ENCODE results near the gene TAF1C. TPM values are rescaled to one million over a fixed set of nuclear protein-coding genes. Genes with fewer than 3 reads are reported as not detected.

TAF1C gene
- total RNA-seq, 2 donors from 2014 or later, result 92.0 to 99.8 TPM

DNA sequence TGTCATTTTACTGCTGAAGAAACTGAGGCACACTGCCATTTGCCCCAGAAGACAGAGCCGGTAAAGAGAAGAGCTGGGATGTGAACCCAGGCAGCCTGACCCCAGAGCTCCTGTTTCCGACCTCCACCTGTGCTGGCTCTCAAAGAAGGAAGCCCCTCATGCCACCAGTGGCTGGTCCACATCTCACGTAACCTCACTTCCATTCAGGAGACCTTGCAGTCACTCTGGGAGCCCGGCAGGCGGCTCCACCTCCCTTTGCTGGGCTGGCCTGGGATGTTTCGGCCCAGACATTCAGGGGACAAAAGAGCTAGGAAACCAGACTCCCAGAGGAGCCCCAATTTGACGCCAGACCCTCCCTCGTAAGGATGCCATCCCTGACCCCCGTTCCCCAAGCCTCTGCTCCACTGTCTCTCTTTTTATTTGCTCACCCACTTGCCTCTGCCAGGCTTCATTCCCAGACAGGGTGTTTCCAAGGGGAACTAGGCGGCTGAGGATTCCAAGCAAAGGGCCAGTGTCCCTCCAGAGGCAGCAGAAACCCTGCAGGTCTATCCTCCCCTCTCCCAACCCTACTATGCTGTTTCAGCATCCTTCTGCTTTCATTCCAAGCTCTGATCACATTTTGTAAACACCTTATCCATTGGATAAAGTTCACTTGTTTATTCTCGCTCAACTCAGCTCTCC, 2.8 kb downstream of the TAF1C start:
- H3K27me3 ChIP-seq (ENCODE audit: control insufficient read depth, insufficient read depth, low read length, poor library complexity, severe bottlenecking), result no peaks in the 10 kb centered on the region
- H3K4me3 ChIP-seq (ENCODE audit: low read length), result no peak overlapping the region
- Mint-ChIP-seq H3K4me3 (no peak overlapping the region), H3K4me1 (peaks cover 8% of the 10 kb centered on the region), H3K27me3 (ENCODE audit: insufficient read depth) (no peaks in the 10 kb centered on the region), H3K9me3 (no peaks in the 10 kb centered on the region), H3K36me3 (ENCODE audit: low read depth) (peaks cover 33% of the 10 kb centered on the region), H3K27ac (no peak overlapping the region)
- DNase-seq, result no peak
- H3K9ac ChIP-seq (ENCODE audit: extremely low read depth, low read length, poor library complexity, severe bottlenecking), result no peak overlapping the region
- TF ChIP-seq CTCF (conservative IDR thresholded peaks at IDR 0.05), result peak; percentile 35
- H3K27ac ChIP-seq (ENCODE audit: low read depth, low read length), result no peak overlapping the region
- WGBS, 2 experiments (ENCODE audit: insufficient coverage in 1 of 2, insufficient read length in 1 of 2), result 91% methylated on average over 10 to 11 of the region's 11 CpGs
- no peaks in the 10 kb centered on the region for H3K9me3 ChIP-seq (ENCODE audit: control insufficient read depth, low read length)
- H3K4me1 ChIP-seq (ENCODE audit: control insufficient read depth, insufficient read depth, low read length), result no peaks in the 10 kb centered on the region
- peaks cover 32% of the 10 kb centered on the region for H3K36me3 ChIP-seq (ENCODE audit: control insufficient read depth, insufficient read depth, low read length)

DNA sequence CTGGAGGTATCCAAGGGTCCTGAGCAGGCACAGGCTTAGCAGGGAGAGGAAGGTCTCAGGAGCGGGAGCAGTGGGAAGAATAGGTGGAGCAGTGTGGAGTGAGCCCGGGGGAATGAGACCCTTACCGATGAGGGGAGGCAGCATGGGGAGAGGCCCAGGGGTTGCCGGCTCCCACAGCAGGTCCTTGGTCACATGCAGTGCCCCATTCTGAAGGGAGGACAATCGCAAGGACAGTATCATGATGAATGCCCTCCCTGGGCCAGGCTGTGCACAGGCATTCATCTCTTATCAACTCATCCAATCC, 3.3 kb downstream of the TAF1C start:
- Mint-ChIP-seq H3K9me3 (no peaks in the 10 kb centered on the region), H3K36me3 (ENCODE audit: low read depth) (peaks cover 35% of the 10 kb centered on the region), H3K27ac (no peak overlapping the region), H3K4me3 (no peak overlapping the region), H3K4me1 (peaks cover 8% of the 10 kb centered on the region), H3K27me3 (ENCODE audit: insufficient read depth) (no peaks in the 10 kb centered on the region)
- no peak overlapping the region for H3K9ac ChIP-seq (ENCODE audit: extremely low read depth, low read length, poor library complexity, severe bottlenecking)
- no peaks in the 10 kb centered on the region for H3K4me1 ChIP-seq (ENCODE audit: control insufficient read depth, insufficient read depth, low read length)
- TF ChIP-seq CTCF (conservative IDR thresholded peaks at IDR 0.05), result no peak
- DNase-seq, result no peak
- H3K9me3 ChIP-seq (ENCODE audit: control insufficient read depth, low read length), result no peaks in the 10 kb centered on the region
- 92 to 93% methylated on average over 4 to 5 of the region's 5 CpGs for WGBS, 2 experiments (ENCODE audit: insufficient coverage in 1 of 2, insufficient read length in 1 of 2)
- H3K36me3 ChIP-seq (ENCODE audit: control insufficient read depth, insufficient read depth, low read length), result peaks cover 34% of the 10 kb centered on the region
- H3K27ac ChIP-seq (ENCODE audit: low read depth, low read length), result no peak overlapping the region
- no peak overlapping the region for H3K4me3 ChIP-seq (ENCODE audit: low read length)
- H3K27me3 ChIP-seq (ENCODE audit: control insufficient read depth, insufficient read depth, low read length, poor library complexity, severe bottlenecking), result no peaks in the 10 kb centered on the region

- Mint-ChIP-seq H3K27me3 (ENCODE audit: insufficient read depth) (no peaks in the 10 kb centered on the region), H3K9me3 (no peaks in the 10 kb centered on the region), H3K4me1 (peaks cover 9% of the 10 kb centered on the region), H3K4me3 (no peak overlapping the region), H3K36me3 (ENCODE audit: low read depth) (peaks cover 41% of the 10 kb centered on the region), H3K27ac (no peak overlapping the region)
- Histone ChIP-seq H3K36me3 (ENCODE audit: control insufficient read depth, insufficient read depth, low read length) (peaks cover 40% of the 10 kb centered on the region), H3K9ac (ENCODE audit: extremely low read depth, low read length, poor library complexity, severe bottlenecking) (no peak overlapping the region), H3K4me1 (ENCODE audit: control insufficient read depth, insufficient read depth, low read length) (no peaks in the 10 kb centered on the region), H3K27ac (ENCODE audit: low read depth, low read length) (no peak overlapping the region), H3K27me3 (ENCODE audit: control insufficient read depth, insufficient read depth, low read length, poor library complexity, severe bottlenecking) (no peaks in the 10 kb centered on the region), H3K4me3 (ENCODE audit: low read length) (no peak overlapping the region), H3K9me3 (ENCODE audit: control insufficient read depth, low read length) (no peaks in the 10 kb centered on the region)
- no peak for DNase-seq
- no peak for TF ChIP-seq CTCF (conservative IDR thresholded peaks at IDR 0.05)
- WGBS, 2 experiments (ENCODE audit: insufficient coverage in 1 of 2, insufficient read length in 1 of 2), result 93 to 97% methylated on average over 13 to 26 of the region's 26 CpGs
Observed at GRCh38 chr16:84182680-84183571, 3.9 kb downstream of the TAF1C start.
